GM18861 (cell line): ENCODE measurements around the gene ARHGEF7.
"Not testable (repeated sequence)": the region's sequence is repeated elsewhere in the genome, so short reads cannot be mapped to it uniquely, and the experiment has no call there.

ENCODE experiments used
- ATAC-seq: cut with Tn5 transposase; IDR thresholded peaks from one replicate; pipeline ENCODE4 v1.9.1; 2021; ENCODE audit not compliant: unreplicated experiment

Gene ARHGEF7

GRCh38 chr13:111115061-111115964 lies at the start of gene ARHGEF7:
ARHGEF7 (plus strand) TSS chr13:111115310; CDS start chr13:111115527, 217 bp downstream.
- no peak for ATAC-seq

- ATAC-seq, result no peak
Observed at GRCh38 chr13:111065698-111066097, 49.4 kb upstream of the ARHGEF7 start.

GRCh38 chr13:111066544-111066943 lies 48.6 kb upstream of the ARHGEF7 start:
- ATAC-seq, result no peak

- no peak for ATAC-seq
Observed at GRCh38 chr13:111068009-111068350, 47.1 kb upstream of the ARHGEF7 start.

GRCh38 chr13:111071120-111071519 lies 44.0 kb upstream of the ARHGEF7 start:
- ATAC-seq, result not testable (repeated sequence)

GRCh38 chr13:111071526-111071925 lies 43.6 kb upstream of the ARHGEF7 start:
- ATAC-seq, result not testable (repeated sequence)

GRCh38 chr13:111074826-111075225 lies 40.3 kb upstream of the ARHGEF7 start:
- ATAC-seq, result no peak

GRCh38 chr13:111076155-111077013 lies 38.7 kb upstream of the ARHGEF7 start:
- ATAC-seq, result no peak

- ATAC-seq, result no peak
Observed at GRCh38 chr13:111079375-111079774, 35.7 kb upstream of the ARHGEF7 start.

- no peak for ATAC-seq
Observed at GRCh38 chr13:111080642-111081041, 34.5 kb upstream of the ARHGEF7 start.

GRCh38 chr13:111082240-111082639 lies 32.9 kb upstream of the ARHGEF7 start:
- no peak for ATAC-seq

GRCh38 chr13:111082769-111083168 lies 32.3 kb upstream of the ARHGEF7 start:
- not testable (repeated sequence) for ATAC-seq

- ATAC-seq, result not testable (repeated sequence)
Observed at GRCh38 chr13:111083693-111084092, 31.4 kb upstream of the ARHGEF7 start.

GRCh38 chr13:111090169-111090568 lies 24.9 kb upstream of the ARHGEF7 start:
- no peak for ATAC-seq

- no peak for ATAC-seq
Observed at GRCh38 chr13:111092685-111093084, 22.4 kb upstream of the ARHGEF7 start.

GRCh38 chr13:111093136-111093535 lies 22.0 kb upstream of the ARHGEF7 start:
- ATAC-seq, result no peak

GRCh38 chr13:111093634-111094033 lies 21.5 kb upstream of the ARHGEF7 start:
- ATAC-seq, result no peak

GRCh38 chr13:111095031-111095840 lies 19.9 kb upstream of the ARHGEF7 start:
- no peak for ATAC-seq

GRCh38 chr13:111095911-111096501 lies 19.1 kb upstream of the ARHGEF7 start:
- ATAC-seq, result no peak

GRCh38 chr13:111099290-111099689 lies 15.8 kb upstream of the ARHGEF7 start:
- ATAC-seq, result no peak

GRCh38 chr13:111110054-111110453 lies 5.1 kb upstream of the ARHGEF7 start:
- ATAC-seq, result no peak
